Activated naive CD8-positive, alpha-beta T cell treated with anti-CD3 and anti-CD28 coated beads, Interleukin-2, amount 50 U/mL, for 24 hours (primary cell): Measurements from ENCODE around the gene GAL3ST3.

Experiments
- ATAC-seq: fragments of 150-1000 bp; cut with Tn5 transposase; one replicate; pipeline ENCODE4 v1.10.0; 2021
- DNase-seq: peaks from one replicate; pipeline ENCODE4 v3.0.0; 2021
- H3K27ac Mint-ChIP-seq: one replicate; pipeline ENCODE4 v1.8.0; 2021; ENCODE audit warnings: mild to moderate bottlenecking, mixed read lengths
- H3K27me3 Mint-ChIP-seq: one replicate; pipeline ENCODE4 v1.8.0; 2021; ENCODE audit warnings: mixed read lengths
- H3K36me3 Mint-ChIP-seq: one replicate; pipeline ENCODE4 v1.8.0; 2021; ENCODE audit warnings: low read depth, mixed read lengths
- H3K4me1 Mint-ChIP-seq: one replicate; pipeline ENCODE4 v1.8.0; 2021; ENCODE audit warnings: mixed read lengths
- H3K4me3 Mint-ChIP-seq: one replicate; pipeline ENCODE4 v1.8.0; 2021; ENCODE audit warnings: mild to moderate bottlenecking, moderate library complexity, mixed read lengths
- H3K9me3 Mint-ChIP-seq: one replicate; pipeline ENCODE4 v1.8.0; 2021; ENCODE audit warnings: mixed read lengths

The GAL3ST3 gene

DNA sequence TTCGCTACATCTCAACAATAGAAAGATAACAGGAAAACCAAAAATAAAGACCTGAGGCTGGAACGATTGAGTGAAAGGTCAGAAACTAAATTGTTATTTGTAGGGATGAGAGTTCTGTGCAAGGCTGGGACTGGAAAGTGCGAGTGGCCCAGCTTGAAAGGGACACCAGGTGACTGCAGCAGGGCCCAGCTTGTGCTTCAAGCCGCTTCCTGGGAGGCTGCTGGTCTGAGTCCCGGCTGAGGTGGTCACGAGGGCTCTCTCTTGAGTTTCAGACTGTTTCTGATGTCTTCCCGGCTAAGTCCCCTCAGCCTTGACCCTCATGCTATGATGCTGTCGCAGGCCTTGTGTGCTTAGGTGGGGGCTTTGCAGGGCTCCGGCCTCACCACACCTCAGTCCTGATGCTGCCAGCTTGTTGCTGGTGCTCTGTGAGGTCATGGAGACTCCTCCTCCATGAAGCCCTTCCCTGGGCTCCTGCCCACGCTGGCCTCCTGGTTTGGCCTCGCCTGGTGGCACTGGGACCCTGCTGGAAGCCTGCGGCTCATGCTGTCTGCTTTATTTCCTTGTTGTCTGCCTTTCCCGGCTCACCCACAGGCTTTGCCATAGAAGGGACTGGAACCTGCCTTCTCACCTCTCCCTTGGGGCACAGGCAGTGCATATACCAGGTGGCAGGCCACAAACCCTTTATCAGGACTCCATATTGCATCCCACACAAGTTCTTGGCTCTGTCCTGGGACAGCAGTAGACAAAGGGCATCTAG lies 42.6 kb downstream of the GAL3ST3 start:
- Mint-ChIP-seq H3K4me1 (peaks cover 31% of the 10 kb centered on the region), H3K9me3 (no peaks in the 10 kb centered on the region), H3K27ac (peak overlapping the region; percentile 24), H3K36me3 (peaks cover 16% of the 10 kb centered on the region), H3K4me3 (no peak overlapping the region), H3K27me3 (peaks cover 4% of the 10 kb centered on the region)
- DNase-seq: no peak
- ATAC-seq: no peak

DNA sequence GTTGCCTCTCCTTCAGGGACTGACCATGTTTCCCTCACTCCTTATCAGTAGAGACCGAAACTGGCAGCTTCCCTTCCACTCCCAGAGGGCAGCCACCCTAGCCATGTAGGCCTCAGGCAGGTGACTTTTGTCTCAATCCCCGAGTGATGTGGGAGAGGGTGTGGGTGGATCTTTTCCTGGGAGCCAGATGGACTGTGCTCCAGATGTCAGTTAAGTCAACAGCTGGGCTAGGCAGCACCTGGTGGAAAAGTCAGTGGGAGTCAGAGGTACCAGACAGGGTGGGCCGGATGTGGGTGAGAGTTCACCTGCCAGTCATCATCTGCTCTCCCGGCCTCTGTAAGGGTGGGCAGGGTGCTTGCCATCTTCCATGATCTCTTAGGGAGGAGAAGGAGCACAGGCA lies 44.8 kb downstream of the GAL3ST3 start:
- DNase-seq (no peak), ATAC-seq (no peak)
- H3K27me3 Mint-ChIP-seq: no peaks in the 10 kb centered on the region
- peaks cover 47% of the 10 kb centered on the region for H3K4me1 Mint-ChIP-seq
- peak overlapping the region; percentile 58 for H3K27ac Mint-ChIP-seq
- H3K4me3 Mint-ChIP-seq: peak overlapping the region; percentile 100
- peaks cover 33% of the 10 kb centered on the region for H3K36me3 Mint-ChIP-seq
- no peaks in the 10 kb centered on the region for H3K9me3 Mint-ChIP-seq

DNA sequence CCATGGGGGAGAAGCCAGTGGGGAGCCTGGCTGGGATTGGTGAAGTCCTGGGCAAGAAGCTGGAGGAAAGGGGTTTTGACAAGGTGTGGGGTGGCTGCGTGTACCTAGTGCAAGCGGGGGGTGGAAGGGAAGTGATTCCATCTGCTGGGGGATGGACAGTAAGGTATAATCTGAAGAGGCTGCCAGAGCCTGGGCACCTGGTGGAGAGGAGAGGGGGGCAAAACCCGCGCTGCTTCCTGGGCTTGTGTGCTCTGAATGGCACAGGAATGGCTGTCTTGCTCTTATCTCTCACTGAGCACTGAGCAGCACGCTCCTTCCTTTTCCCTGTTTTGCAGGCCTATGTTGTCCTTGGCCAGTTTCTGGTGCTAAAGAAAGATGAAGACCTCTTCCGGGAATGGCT lies 45.7 kb downstream of the GAL3ST3 start:
- H3K27me3 Mint-ChIP-seq: no peaks in the 10 kb centered on the region
- peak overlapping the region; percentile 100 for H3K4me3 Mint-ChIP-seq
- peak overlapping the region; percentile 89 for H3K27ac Mint-ChIP-seq
- H3K4me1 Mint-ChIP-seq: peaks cover 49% of the 10 kb centered on the region
- DNase-seq (no peak), ATAC-seq (no peak)
- H3K36me3 Mint-ChIP-seq: peaks cover 41% of the 10 kb centered on the region
- no peaks in the 10 kb centered on the region for H3K9me3 Mint-ChIP-seq

DNA sequence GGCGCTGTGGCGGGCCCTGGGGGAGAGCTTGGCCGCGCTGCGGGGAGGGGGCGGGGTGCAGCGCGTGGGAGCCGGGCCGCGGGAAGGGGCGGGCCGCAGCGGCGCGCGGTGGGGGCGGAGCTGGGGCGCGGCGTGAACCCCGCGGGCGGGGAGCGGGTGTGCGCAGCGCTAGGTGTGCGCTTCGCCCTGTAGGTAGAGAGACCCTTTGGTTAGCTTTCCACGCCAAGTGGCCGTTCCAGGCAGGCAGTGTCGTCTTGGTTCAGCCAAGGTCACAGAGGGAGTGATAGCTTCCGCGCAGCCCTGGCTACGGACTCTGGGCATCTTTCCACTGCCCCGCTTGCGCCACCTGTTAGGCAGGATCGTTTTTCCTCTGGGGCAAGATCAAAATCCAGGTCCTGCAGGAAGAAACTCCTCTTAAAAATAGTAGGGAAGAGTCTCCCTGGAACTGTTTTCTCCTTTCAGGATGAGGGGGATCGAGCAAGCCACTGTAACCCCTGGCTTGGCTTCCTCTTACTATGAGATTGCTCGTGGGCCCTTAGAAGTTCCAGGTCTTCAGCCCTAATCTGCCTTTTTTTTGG lies 46.2 kb downstream of the GAL3ST3 start:
- Mint-ChIP-seq H3K9me3 (no peaks in the 10 kb centered on the region), H3K27ac (peak overlapping the region; percentile 98), H3K27me3 (no peaks in the 10 kb centered on the region), H3K4me3 (peak overlapping the region; percentile 100), H3K4me1 (peaks cover 49% of the 10 kb centered on the region), H3K36me3 (peaks cover 45% of the 10 kb centered on the region)
- ATAC-seq (peak; percentile 64), DNase-seq (no peak)

DNA sequence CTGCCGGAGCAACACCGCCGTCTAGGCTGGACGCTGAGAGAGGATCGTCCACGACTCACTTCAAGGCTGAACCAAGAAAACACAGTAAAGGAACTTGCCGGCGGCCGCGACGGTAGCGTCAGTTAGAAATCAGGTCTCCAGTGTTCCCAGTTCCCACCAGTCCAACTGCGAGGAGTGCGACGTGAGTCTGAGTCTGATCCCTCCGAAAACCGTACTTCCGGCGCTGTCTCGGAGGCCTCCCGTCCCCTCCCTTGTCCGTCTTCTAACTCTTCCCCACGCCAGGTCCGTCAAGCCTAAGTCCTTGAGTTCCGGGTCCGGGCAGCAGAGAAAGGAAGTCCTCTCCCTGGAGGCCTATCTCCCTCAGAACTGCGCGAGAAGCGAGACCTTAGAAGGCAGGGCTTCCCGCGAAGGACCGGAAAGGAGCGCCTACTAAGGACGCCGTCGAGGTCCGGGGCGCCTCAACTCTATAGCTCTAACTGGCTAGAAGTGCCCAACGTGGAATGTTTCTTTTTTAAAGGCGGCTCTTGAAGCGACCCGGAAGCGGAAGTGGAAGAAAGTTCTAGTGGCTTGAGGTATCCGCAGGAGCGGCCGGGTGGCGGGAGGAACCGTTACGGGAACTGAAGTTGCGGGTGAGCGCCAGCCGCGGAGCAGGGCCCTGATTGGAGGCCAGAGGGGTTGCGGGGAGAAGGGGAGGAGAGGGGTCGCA lies 46.9 kb downstream of the GAL3ST3 start, which contains the start of the genes BANF1 and EIF1AD:
TSS of gene BANF1 (plus strand) at position 562 of the 706 bp plus-strand sequence. CDS start 748 bp downstream, outside the sequence.
TSS of gene EIF1AD (minus strand) at position 216 of the 706 bp plus-strand sequence. CDS start 1,768 bp downstream, outside the sequence.
- H3K36me3 Mint-ChIP-seq: peaks cover 50% of the 10 kb centered on the region
- no peaks in the 10 kb centered on the region for H3K9me3 Mint-ChIP-seq
- H3K4me1 Mint-ChIP-seq: peaks cover 51% of the 10 kb centered on the region
- DNase-seq: peak; percentile 90
- ATAC-seq: peak; percentile 94
- no peaks in the 10 kb centered on the region for H3K27me3 Mint-ChIP-seq
- peak within 1 kb of the TSS; percentile 100 for H3K4me3 Mint-ChIP-seq
- peak within 1 kb of the TSS; percentile 98 for H3K27ac Mint-ChIP-seq

DNA sequence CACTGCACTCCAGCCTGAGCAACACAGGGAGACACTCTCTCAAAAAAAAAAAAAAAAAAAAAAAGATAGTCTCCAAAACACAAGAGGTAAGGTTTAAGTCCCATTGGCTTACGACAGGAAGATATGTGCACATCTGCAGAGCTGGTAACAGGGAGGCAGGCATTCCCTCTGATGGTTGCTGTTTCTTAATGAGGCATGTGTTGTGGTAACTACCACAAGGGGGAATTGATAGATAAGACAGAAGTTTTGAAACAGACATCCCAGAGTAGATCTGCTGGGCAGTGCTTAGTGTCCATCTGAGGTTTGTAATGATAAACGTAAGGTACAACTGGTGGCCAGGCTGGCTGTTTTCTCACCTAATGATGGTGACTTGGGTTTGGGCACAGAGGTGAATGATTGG lies 51.7 kb downstream of the GAL3ST3 start:
- no peak for ATAC-seq
- Mint-ChIP-seq H3K27me3 (no peaks in the 10 kb centered on the region), H3K4me3 (no peak overlapping the region), H3K9me3 (no peaks in the 10 kb centered on the region), H3K27ac (peak overlapping the region; percentile 37), H3K36me3 (peaks cover 40% of the 10 kb centered on the region), H3K4me1 (peaks cover 28% of the 10 kb centered on the region)
- DNase-seq: no peak

DNA sequence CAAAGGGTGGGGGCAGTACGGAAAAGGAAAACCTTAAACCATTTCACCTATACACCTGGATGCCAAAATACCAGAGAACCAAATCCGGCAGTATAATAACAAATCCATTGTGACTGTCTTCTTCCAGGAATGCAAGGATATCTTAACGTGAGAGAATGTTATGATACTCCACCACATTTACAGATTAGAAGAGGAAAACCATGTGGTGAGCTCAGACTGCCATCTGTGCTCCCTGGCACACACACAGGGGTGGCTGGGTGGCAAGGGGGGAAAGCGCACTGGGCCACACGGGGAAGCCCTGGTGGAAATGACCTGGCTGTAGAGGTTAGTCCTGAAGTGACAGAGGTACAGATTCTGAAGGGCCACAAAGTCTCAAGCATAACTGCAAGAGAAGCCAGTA lies 56.9 kb downstream of the GAL3ST3 start:
- H3K27ac Mint-ChIP-seq: no peak overlapping the region

More for the DNA sequence above, 56.9 kb downstream of the GAL3ST3 start:
- no peaks in the 10 kb centered on the region for H3K27me3 Mint-ChIP-seq
- H3K4me1 Mint-ChIP-seq: peaks cover 6% of the 10 kb centered on the region
- H3K4me3 Mint-ChIP-seq: no peak overlapping the region
- peaks cover 10% of the 10 kb centered on the region for H3K36me3 Mint-ChIP-seq
- DNase-seq (no peak), ATAC-seq (no peak)
- H3K9me3 Mint-ChIP-seq: no peaks in the 10 kb centered on the region
